Neural cell (in vitro differentiated cells): Measurements from ENCODE around the gene SPATS2. TPM values are rescaled to one million over a fixed set of nuclear protein-coding genes. Genes with fewer than 3 reads are reported as not detected.

Experiments
- H2AFZ ChIP-seq: fragments of 200-600, 300-800 bp; sonication (generic), shearing (Covaris generic); 2 replicates; pipeline ENCODE4 v1.6.0; 2014; ENCODE audit warnings: low read depth, mild to moderate bottlenecking, antibody characterized with exemption, low read length, moderate library complexity
- H3F3A ChIP-seq: fragments of 200-600 bp; shearing (Covaris generic); 2 replicates; pipeline ENCODE4 v1.6.1; 2016; ENCODE audit warnings: mild to moderate bottlenecking, moderate library complexity, mixed read lengths, antibody characterized with exemption, low read length; ENCODE audit not compliant: insufficient read depth, poor library complexity, severe bottlenecking
- H3K27ac ChIP-seq: fragments of 200-600, 300-800 bp; sonication (generic), shearing (Covaris generic); 2 replicates; pipeline ENCODE4 v1.5.1; 2014; ENCODE audit warnings: mild to moderate bottlenecking, low read length, moderate library complexity
- H3K27me3 ChIP-seq: fragments of 300-800, 200-600 bp; sonication (generic), shearing (Covaris generic); 2 replicates; pipeline ENCODE4 v1.6.0; 2014; ENCODE audit warnings: mild to moderate bottlenecking, low read depth, low read length, moderate library complexity; ENCODE audit not compliant: insufficient read depth
- H3K36me3 ChIP-seq: fragments of 300-800, 200-600 bp; sonication (generic), shearing (Covaris generic); 2 replicates; pipeline ENCODE4 v1.5.1; 2014; ENCODE audit warnings: mild to moderate bottlenecking, antibody characterized with exemption, low read length, moderate library complexity; ENCODE audit not compliant: insufficient read depth
- H3K4me2 ChIP-seq: fragments of 300-800, 200-600 bp; sonication (generic), shearing (Covaris generic); 2 replicates; pipeline ENCODE4 v1.6.0; 2014; ENCODE audit warnings: mild to moderate bottlenecking, low read length
- H3K4me3 ChIP-seq: fragments of 300-800, 200-600 bp; sonication (generic), shearing (Covaris generic); 2 replicates; pipeline ENCODE4 v1.5.1; 2014; ENCODE audit warnings: mild to moderate bottlenecking, low read length, moderate library complexity
- H3K79me2 ChIP-seq: fragments of 200-600 bp; shearing (Covaris generic); replicated peaks from 2 replicates; pipeline ENCODE4 v1.6.0; 2014; ENCODE audit warnings: mild to moderate bottlenecking, low read length, moderate library complexity; ENCODE audit not compliant: insufficient read depth
- H3K9ac ChIP-seq: fragments of 300-800, 200-600 bp; sonication (generic), shearing (Covaris generic); 2 replicates; pipeline ENCODE4 v1.6.1; 2016; ENCODE audit warnings: mild to moderate bottlenecking, low read length, mixed read lengths
- H3K9me2 ChIP-seq: fragments of 200-600 bp; shearing (Covaris generic); 2 replicates; pipeline ENCODE4 v1.6.1; 2016; ENCODE audit warnings: mild to moderate bottlenecking, low read length, mixed read lengths; ENCODE audit not compliant: insufficient read depth
- H3K9me3 ChIP-seq: fragments of 200-600, 300-800 bp; sonication (generic), shearing (Covaris generic); 2 replicates; pipeline ENCODE4 v1.6.1; 2016; ENCODE audit warnings: mild to moderate bottlenecking, mixed run types, low read length, moderate library complexity, mixed read lengths
- H4K20me1 ChIP-seq: fragments of 200-600 bp; shearing (Covaris generic); 2 replicates; pipeline ENCODE4 v1.6.1; 2016; ENCODE audit warnings: mild to moderate bottlenecking, mixed run types; ENCODE audit not compliant: insufficient read depth
- CTCF ChIP-seq: fragments of 450-650 bp; IDR thresholded peaks from 2 replicates; pipeline ENCODE4 v1.5.1; 2014; ENCODE audit warnings: antibody characterized with exemption, mild to moderate bottlenecking, moderate library complexity; ENCODE audit not compliant: poor library complexity, severe bottlenecking
- EP300 ChIP-seq: fragments of 450-650 bp; conservative IDR thresholded peaks from 2 replicates; pipeline ENCODE4 v1.6.1; 2014; ENCODE audit warnings: antibody characterized with exemption, mild to moderate bottlenecking, moderate library complexity; ENCODE audit not compliant: poor library complexity, severe bottlenecking
- EZH2 ChIP-seq: fragments of 200-600, 300-800 bp; shearing (Covaris generic), sonication (generic); IDR thresholded peaks from 2 replicates; pipeline ENCODE4 v1.6.1; 2014; ENCODE audit warnings: antibody characterized with exemption, low read length, borderline replicate concordance, mild to moderate bottlenecking; ENCODE audit not compliant: insufficient read depth, poor library complexity, severe bottlenecking
- MXI1 ChIP-seq: fragments of 450-650 bp; conservative IDR thresholded peaks from 2 replicates; pipeline ENCODE4 v1.6.1; 2014; ENCODE audit warnings: antibody characterized with exemption, mild to moderate bottlenecking; ENCODE audit not compliant: poor library complexity, severe bottlenecking
- POLR2AphosphoS5 ChIP-seq: IDR thresholded peaks from 2 replicates; pipeline ENCODE4 v1.6.1; 2012
- RAD21 ChIP-seq: fragments of 450-650 bp; conservative IDR thresholded peaks from 2 replicates; pipeline ENCODE4 v1.6.1; 2014; ENCODE audit warnings: antibody characterized with exemption, mild to moderate bottlenecking, moderate library complexity
- REST ChIP-seq: IDR thresholded peaks from 2 replicates; pipeline ENCODE4 v1.6.1; 2012; ENCODE audit warnings: borderline replicate concordance
- SMC3 ChIP-seq: fragments of 450-650 bp; conservative IDR thresholded peaks from 2 replicates; pipeline ENCODE4 v1.6.1; 2014; ENCODE audit warnings: antibody characterized with exemption, mild to moderate bottlenecking, moderate library complexity; ENCODE audit not compliant: poor library complexity
- TAF1 ChIP-seq: IDR thresholded peaks from 2 replicates; pipeline ENCODE4 v1.6.1; 2012; ENCODE audit warnings: low read depth
- polyA plus RNA-seq: library from polyadenylated mRNA; depleted of rRNA; stranded (reverse); fragments of >200 nt; gene quantifications from 2 replicates; pipeline ENCODE4 v1.2.3, GENCODE V29; 2014

The SPATS2 gene
- polyA plus RNA-seq, 1 donor from 2014 or later = 58.4 TPM

- H3K4me2 ChIP-seq = no peak overlapping the region
Observed at GRCh38 chr12:49546481-49546880, 179.2 kb downstream of the SPATS2 start.

GRCh38 chr12:49547090-49547690 lies 179.9 kb downstream of the SPATS2 start:
- no peaks in the 10 kb centered on the region for H3K36me3 ChIP-seq
- H3K27ac ChIP-seq = no peak overlapping the region
- H4K20me1 ChIP-seq = no peaks in the 10 kb centered on the region
- no peak overlapping the region for H3K9ac ChIP-seq
- H3K9me3 ChIP-seq = no peaks in the 10 kb centered on the region
- TF ChIP-seq POLR2AphosphoS5 = no peak
- no peak for TF ChIP-seq EP300
- TF ChIP-seq MXI1 = no peak
- no peak for TF ChIP-seq TAF1
- TF ChIP-seq EZH2 = no peak
- TF ChIP-seq CTCF = no peak
- TF ChIP-seq RAD21 = no peak
- H3K9me2 ChIP-seq = no peaks in the 10 kb centered on the region
- no peak overlapping the region for H2AFZ ChIP-seq
- no peak overlapping the region for H3K4me2 ChIP-seq
- H3K4me3 ChIP-seq = no peak overlapping the region
- peaks cover 41% of the 10 kb centered on the region for H3K27me3 ChIP-seq
- H3K79me2 ChIP-seq = no peaks in the 10 kb centered on the region
- no peaks in the 10 kb centered on the region for H3F3A ChIP-seq

More at GRCh38 chr12:49546481-49546880, 179.2 kb downstream of the SPATS2 start:
- Histone ChIP-seq H3K4me3 (no peak overlapping the region), H2AFZ (no peak overlapping the region), H3F3A (no peaks in the 10 kb centered on the region), H3K36me3 (no peaks in the 10 kb centered on the region), H3K79me2 (no peaks in the 10 kb centered on the region), H3K9me2 (no peaks in the 10 kb centered on the region), H3K9me3 (no peaks in the 10 kb centered on the region), H3K27me3 (peaks cover 47% of the 10 kb centered on the region), H4K20me1 (no peaks in the 10 kb centered on the region), H3K9ac (no peak overlapping the region), H3K27ac (no peak overlapping the region)
- no peak for TF ChIP-seq REST
- TF ChIP-seq EZH2 = no peak
- TF ChIP-seq CTCF = no peak
- TF ChIP-seq POLR2AphosphoS5 = no peak
- TF ChIP-seq MXI1 = no peak
- no peak for TF ChIP-seq TAF1
- no peak for TF ChIP-seq SMC3
- no peak for TF ChIP-seq RAD21
- TF ChIP-seq EP300 = no peak
